Caco-2 (cell line): ENCODE results near the gene BCL2L11. TPM values are rescaled to one million over a fixed set of nuclear protein-coding genes. Genes with fewer than 3 reads are reported as not detected.

Experiments
- BruUV-seq: library from RNA; stranded (reverse); fragments of 400-500 nt; replicated peaks from 2 replicates; lab custom pipeline; 2021; lab: Mats Ljungman, UMichigan
- CTCF ChIA-PET: fragments of 300-600 bp; sonication (Branson Sonifier 250); formaldehyde crosslinking; loops from one replicate; lab custom pipeline; 2022; ENCODE audit warnings: antibody characterized with exemption; lab: Charles Lee
- POLR2A ChIA-PET: fragments of 300-600 bp; sonication (Branson Sonifier 250); formaldehyde crosslinking; loops from one replicate; lab custom pipeline; 2022; ENCODE audit warnings: antibody characterized with exemption; lab: Charles Lee
- DNase-seq, 2 experiments: peaks; one replicate each; pipeline versions ENCODE4 v3.0.0 to v3.0.0-alpha.2; 2020 to 2022
- H3K27me3 ChIP-seq: replicated peaks from 2 replicates; pipeline ENCODE4 v1.6.0; 2011; ENCODE audit warnings: low read length; ENCODE audit not compliant: control insufficient read depth, insufficient read depth
- H3K36me3 ChIP-seq: 2 replicates; pipeline ENCODE4 v1.5.1; 2011; ENCODE audit warnings: low read length; ENCODE audit not compliant: control insufficient read depth, insufficient read depth
- H3K4me1 ChIP-seq: fragments of 250-450 bp; sonication (Bioruptor Pico); 2 replicates; pipeline ENCODE4 v1.5.1; 2020; ENCODE audit warnings: mild to moderate bottlenecking
- H3K4me3 ChIP-seq: 2 replicates; pipeline ENCODE4 v1.5.1; 2011; ENCODE audit warnings: low read depth, mild to moderate bottlenecking, control low read depth, low read length
- H3K9me3 ChIP-seq: fragments of 250-450 bp; sonication (Bioruptor Pico); 2 replicates; pipeline ENCODE4 v1.5.1; 2020; ENCODE audit warnings: mild to moderate bottlenecking, moderate library complexity
- H3K27ac Mint-ChIP-seq: one replicate; pipeline ENCODE4 v1.8.0; 2022; ENCODE audit warnings: mixed read lengths; ENCODE audit not compliant: unreplicated experiment
- H3K27me3 Mint-ChIP-seq: one replicate; pipeline ENCODE4 v1.8.0; 2022; ENCODE audit warnings: mixed read lengths; ENCODE audit not compliant: insufficient read depth, unreplicated experiment
- H3K36me3 Mint-ChIP-seq: one replicate; pipeline ENCODE4 v1.8.0; 2022; ENCODE audit warnings: mild to moderate bottlenecking, mixed read lengths; ENCODE audit not compliant: insufficient read depth, unreplicated experiment
- H3K4me1 Mint-ChIP-seq: one replicate; pipeline ENCODE4 v1.8.0; 2022; ENCODE audit warnings: low read depth, mixed read lengths; ENCODE audit not compliant: unreplicated experiment
- H3K4me3 Mint-ChIP-seq: one replicate; pipeline ENCODE4 v1.8.0; 2022; ENCODE audit warnings: mild to moderate bottlenecking, moderate library complexity, mixed read lengths; ENCODE audit not compliant: unreplicated experiment
- H3K9me3 Mint-ChIP-seq: one replicate; pipeline ENCODE4 v1.8.0; 2022; ENCODE audit warnings: mixed read lengths; ENCODE audit not compliant: unreplicated experiment
- CTCF ChIP-seq, 2 experiments: fragments of 200-600 bp in 1 of 2; IDR thresholded peaks; 1 replicate in 1 of 2; 2 replicates in 1 of 2; pipeline versions ENCODE4 v1.5.1 to v1.8.0; 2011 to 2022; ENCODE audit warnings: antibody characterized with exemption in 1 of 2, control low read depth in 1 of 2, inconsistent platforms in 1 of 2, low read depth in 1 of 2, low read length in 1 of 2, mild to moderate bottlenecking in 1 of 2, moderate library complexity in 1 of 2; ENCODE audit not compliant: insufficient read depth in 1 of 2, severe bottlenecking in 1 of 2, unreplicated experiment in 1 of 2
- intact Hi-C: fragments of 100-400 bp; cut with micrococcal nuclease; formaldehyde crosslinking; loops from one replicate; pipeline ENCODE4 v1.10.0; 2022; ENCODE audit not compliant: unreplicated experiment
- total RNA-seq: library from RNA; stranded (reverse); gene quantifications from 2 replicates; pipeline ENCODE4 v1.2.3, GENCODE V29; 2022

The BCL2L11 gene
- total RNA-seq, 1 experiment from 2014 or later, result 28.9 TPM

- ChIA-PET POLR2A (no interaction called here), CTCF (no interaction called here)
- Mint-ChIP-seq H3K4me3 (no peak overlapping the region), H3K27me3 (no peaks in the 10 kb centered on the region), H3K36me3 (no peaks in the 10 kb centered on the region), H3K4me1 (peaks cover 11% of the 10 kb centered on the region), H3K9me3 (peaks cover 5% of the 10 kb centered on the region), H3K27ac (no peak overlapping the region)
- no peaks in the 10 kb centered on the region for H3K9me3 ChIP-seq
- no peak for DNase-seq
- BruUV-seq, result no TSS peak
- H3K4me3 ChIP-seq, result no peak overlapping the region
- H3K36me3 ChIP-seq, result no peaks in the 10 kb centered on the region
- intact Hi-C loops, result no loop called here
- no peaks in the 10 kb centered on the region for H3K27me3 ChIP-seq
- H3K4me1 ChIP-seq, result peaks cover 5% of the 10 kb centered on the region
- TF ChIP-seq CTCF (IDR thresholded peaks at IDR 0.05; ENCODE audit: insufficient read depth in 1 of 2, low read depth in 1 of 2, low read length in 1 of 2, severe bottlenecking in 1 of 2, unreplicated experiment in 1 of 2), result no peak
Measured at GRCh38 chr2:111202266-111203040, 81.7 kb downstream of the BCL2L11 start.

GRCh38 chr2:111204706-111205105 lies 84.0 kb downstream of the BCL2L11 start:
- Mint-ChIP-seq H3K4me1 (peaks cover 17% of the 10 kb centered on the region), H3K27ac (no peak overlapping the region), H3K27me3 (no peaks in the 10 kb centered on the region), H3K9me3 (peaks cover 12% of the 10 kb centered on the region), H3K36me3 (no peaks in the 10 kb centered on the region), H3K4me3 (no peak overlapping the region)
- no TSS peak for BruUV-seq
- Histone ChIP-seq H3K4me3 (no peak overlapping the region), H3K9me3 (no peaks in the 10 kb centered on the region), H3K27me3 (no peaks in the 10 kb centered on the region), H3K36me3 (no peaks in the 10 kb centered on the region), H3K4me1 (peaks cover 22% of the 10 kb centered on the region)
- CTCF ChIA-PET, result no interaction called here
- no peak for TF ChIP-seq CTCF (IDR thresholded peaks at IDR 0.05; ENCODE audit: insufficient read depth in 1 of 2, low read depth in 1 of 2, low read length in 1 of 2, severe bottlenecking in 1 of 2, unreplicated experiment in 1 of 2)
- POLR2A ChIA-PET, result no interaction called here
- intact Hi-C loops, result no loop called here
- DNase-seq, result no peak

- Mint-ChIP-seq H3K4me1 (peaks cover 17% of the 10 kb centered on the region), H3K27ac (no peak overlapping the region), H3K36me3 (no peaks in the 10 kb centered on the region), H3K27me3 (no peaks in the 10 kb centered on the region), H3K4me3 (no peak overlapping the region), H3K9me3 (peaks cover 12% of the 10 kb centered on the region)
- no peak for TF ChIP-seq CTCF (IDR thresholded peaks at IDR 0.05; ENCODE audit: insufficient read depth in 1 of 2, low read depth in 1 of 2, low read length in 1 of 2, severe bottlenecking in 1 of 2, unreplicated experiment in 1 of 2)
- ChIA-PET CTCF (no interaction called here), POLR2A (interaction anchor here (0.5 kb wide), 1 partner anchor 78 kb away, joined by 4 read pairs; no protein-coding TSS in a partner anchor)
- peaks cover 22% of the 10 kb centered on the region for H3K4me1 ChIP-seq
- BruUV-seq, result no TSS peak
- no peak for DNase-seq
- intact Hi-C loops, result no loop called here
- H3K36me3 ChIP-seq, result no peaks in the 10 kb centered on the region
- H3K27me3 ChIP-seq, result no peaks in the 10 kb centered on the region
- H3K9me3 ChIP-seq, result no peaks in the 10 kb centered on the region
- H3K4me3 ChIP-seq, result no peak overlapping the region
Measured at GRCh38 chr2:111205774-111206173, 85.1 kb downstream of the BCL2L11 start.
